ENCODE results near the gene IL1RAPL1. TPM values are rescaled to one million over a fixed set of nuclear protein-coding genes. Genes with fewer than 3 reads are reported as not detected.

IL1RAPL1 gene
- total and polyA plus RNA-seq, 9 of the 15 experiments (the other 6 are each of a cell fraction or from before 2014, with no cell fraction given): 0.04 to 0.07 (median 0.04) TPM; not detected in 6

DNA sequence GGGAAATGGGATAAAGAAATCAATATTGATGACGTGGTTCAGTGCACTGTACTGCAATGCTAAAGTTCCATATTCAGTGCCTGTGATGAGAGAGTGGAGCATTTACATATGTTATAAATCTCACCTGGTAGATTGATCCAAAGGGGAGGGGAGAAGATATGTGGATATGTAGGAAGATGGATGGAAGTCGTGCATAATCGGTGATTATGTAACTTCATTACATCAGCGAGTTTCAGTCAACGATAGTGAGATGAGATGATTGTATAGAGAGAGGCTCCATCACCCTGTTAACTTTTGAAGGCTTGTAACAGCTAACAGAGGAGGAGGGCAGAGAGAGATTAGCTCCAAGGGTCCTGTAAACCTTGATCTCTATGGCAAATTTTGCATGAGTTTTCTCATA, 1.8 kb downstream of the IL1RAPL1 start:
- H3K27me3 ChIP-seq (ENCODE audit: control insufficient read depth in 2 of 2, insufficient read depth in 2 of 2, low read length in 2 of 2): no peaks in the 10 kb centered on the region
- H3K4me3 ChIP-seq: no peak overlapping the region
- no peak overlapping the region for H3K4me2 ChIP-seq (ENCODE audit: insufficient read depth, low read length)
- no peaks in the 10 kb centered on the region for H3K36me3 ChIP-seq (ENCODE audit: control insufficient read depth, insufficient read depth, low read length)
- no peak overlapping the region for H3K27ac ChIP-seq (ENCODE audit: extremely low read depth, low read depth, low read length)
- no peak overlapping the region for H3K9ac ChIP-seq (ENCODE audit: insufficient read depth in 1 of 2, low read depth in 2 of 2, low read length in 2 of 2)
- BruUV-seq (replicated peaks): no TSS peak
- no peak for ATAC-seq
- no peaks in the 10 kb centered on the region for H3K9me1 ChIP-seq (ENCODE audit: control insufficient read depth, insufficient read depth, low read length)
- TF ChIP-seq NFE2L1 (tag; IDR thresholded peaks at IDR 0.05; ENCODE audit: borderline replicate concordance, low read depth): no peak
- no peak for TF ChIP-seq BHLHE40 (IDR thresholded peaks at IDR 0.05; ENCODE audit: low read length)
- no peak for TF ChIP-seq LCOR (CRISPR knock-in tag; IDR thresholded peaks at IDR 0.05)
- no peak for TF ChIP-seq NCOA2 (IDR thresholded peaks at IDR 0.05; ENCODE audit: partially characterized antibody in 2 of 2)
- TF ChIP-seq ZNF445 (CRISPR knock-in tag; IDR thresholded peaks at IDR 0.05; ENCODE audit: low read depth): no peak
- TF ChIP-seq, protein P1, sequence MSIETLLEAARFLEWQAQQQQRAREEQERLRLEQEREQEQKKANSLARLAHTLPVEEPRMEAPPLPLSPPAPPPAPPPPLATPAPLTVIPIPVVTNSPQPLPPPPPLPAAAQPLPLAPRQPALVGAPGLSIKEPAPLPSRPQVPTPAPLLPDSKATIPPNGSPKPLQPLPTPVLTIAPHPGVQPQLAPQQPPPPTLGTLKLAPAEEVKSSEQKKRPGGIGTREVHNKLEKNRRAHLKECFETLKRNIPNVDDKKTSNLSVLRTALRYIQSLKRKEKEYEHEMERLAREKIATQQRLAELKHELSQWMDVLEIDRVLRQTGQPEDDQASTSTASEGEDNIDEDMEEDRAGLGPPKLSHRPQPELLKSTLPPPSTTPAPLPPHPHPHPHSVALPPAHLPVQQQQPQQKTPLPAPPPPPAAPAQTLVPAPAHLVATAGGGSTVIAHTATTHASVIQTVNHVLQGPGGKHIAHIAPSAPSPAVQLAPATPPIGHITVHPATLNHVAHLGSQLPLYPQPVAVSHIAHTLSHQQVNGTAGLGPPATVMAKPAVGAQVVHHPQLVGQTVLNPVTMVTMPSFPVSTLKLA (conservative IDR thresholded peaks at IDR 0.05): no peak
- no peak for TF ChIP-seq CEBPG (CRISPR knock-in tag; IDR thresholded peaks at IDR 0.05)
- no peak for TF ChIP-seq CEBPG (tag; conservative IDR thresholded peaks at IDR 0.05 in 1 of 2, IDR thresholded peaks at IDR 0.05 in 1 of 2)
- no peak for TF ChIP-seq TEAD4 (IDR thresholded peaks at IDR 0.05; ENCODE audit: low read length)
- TF ChIP-seq TEAD4 (CRISPR knock-in tag; IDR thresholded peaks at IDR 0.05; ENCODE audit: borderline replicate concordance): no peak
- no peak for TF ChIP-seq ZC3H11A (IDR thresholded peaks at IDR 0.05; ENCODE audit: low read depth, low read length)
- TF ChIP-seq MYNN (IDR thresholded peaks at IDR 0.05): no peak
- TF ChIP-seq MYNN (CRISPR knock-in tag; IDR thresholded peaks at IDR 0.05): no peak
- TF ChIP-seq NFRKB (IDR thresholded peaks at IDR 0.05; ENCODE audit: low read depth): no peak
- TF ChIP-seq CREBBP (IDR thresholded peaks at IDR 0.05; ENCODE audit: low read depth, low read length): no peak
- TF ChIP-seq ZBTB7A (IDR thresholded peaks at IDR 0.05; ENCODE audit: borderline replicate concordance, control insufficient read depth, low read depth, low read length): no peak
- TF ChIP-seq DACH1 (IDR thresholded peaks at IDR 0.05; ENCODE audit: partially characterized antibody): no peak
- no peak for TF ChIP-seq ZBTB2 (IDR thresholded peaks at IDR 0.05)
- TF ChIP-seq NR1H2 (CRISPR knock-in tag; IDR thresholded peaks at IDR 0.05): no peak
- TF ChIP-seq ZNF197 (CRISPR knock-in tag; IDR thresholded peaks at IDR 0.05; ENCODE audit: low read depth): no peak
- no peak for TF ChIP-seq GTF2A2 (tag; IDR thresholded peaks at IDR 0.05)
- intact Hi-C loops (cut with micrococcal nuclease): no loop called here
- no peaks in the 10 kb centered on the region for H3K79me2 ChIP-seq (ENCODE audit: control insufficient read depth, insufficient read depth, low read length)
- H2AFZ ChIP-seq (ENCODE audit: low read depth, low read length): no peak overlapping the region
- WGBS (ENCODE audit: insufficient coverage, low coverage, missing lambda C conversion rate): 0% methylated on average over 5 of the region's 5 CpGs
- in situ Hi-C loops (cut with MboI): no loop called here
- no peaks in the 10 kb centered on the region for H4K20me1 ChIP-seq (replicated peaks; ENCODE audit: control insufficient read depth, insufficient read depth, low read length)
- ChIA-PET CTCF (ENCODE audit: low intra/inter-chr PET ratio) (no interaction called here), POLR2A (no interaction called here)
- FAIRE-seq: no peak
- H3K9me3 ChIP-seq (replicated peaks; ENCODE audit: control insufficient read depth, insufficient read depth, low read depth, low read length): no peaks in the 10 kb centered on the region
- DNase-seq (ENCODE audit: extremely low read depth in 1 of 4, low spot score in 3 of 4): no peak
- H3K4me1 ChIP-seq (replicated peaks in 1 of 2; ENCODE audit: control insufficient read depth in 2 of 2, insufficient read depth in 2 of 2, low read length in 2 of 2): no peaks in the 10 kb centered on the region

Data from K562 (cell line).